Urothelium cell line (cell line): Measurements from ENCODE around the gene FGR.

ENCODE experiments used
- DNase-seq: peaks from one replicate; pipeline ENCODE4 v3.0.0; 2011; ENCODE audit warnings: low spot score, mixed read lengths
- FAIRE-seq: peaks from 2 replicates; lab custom pipeline; 2011; peaks lifted over from hg19 to GRCh38; lab: Jason Lieb, UNC

The FGR gene

GRCh38 chr1:27602462-27603308 is 32.3 kb downstream of the FGR start:
- no peak for FAIRE-seq
- peak; percentile 66 for DNase-seq

- no peak for DNase-seq
- FAIRE-seq, result no peak
Observed at GRCh38 chr1:27601771-27602461, 33.1 kb downstream of the FGR start.

DNA sequence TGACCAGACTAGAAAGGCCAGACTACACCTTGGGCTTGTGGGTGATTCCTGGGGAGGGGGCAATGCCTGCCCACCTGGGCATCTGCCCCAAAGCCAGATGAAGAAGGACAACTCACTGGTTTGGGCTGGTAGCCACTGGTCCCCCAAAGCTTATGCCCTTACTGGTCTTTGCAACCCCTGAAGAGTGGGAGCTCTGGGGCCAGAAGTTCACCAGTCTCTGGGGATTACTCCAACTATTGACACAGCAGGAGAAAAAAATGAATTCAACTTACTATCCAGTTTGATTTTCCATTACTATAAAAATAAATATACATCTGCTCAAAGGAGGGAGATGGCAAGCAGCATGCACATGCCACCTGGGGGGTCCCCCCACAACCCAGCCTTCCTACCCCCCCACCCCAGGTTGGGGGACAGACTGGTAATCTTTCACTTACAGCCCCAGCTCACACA is 33.6 kb downstream of the FGR start:
- DNase-seq (no peak), FAIRE-seq (no peak)

- FAIRE-seq (no peak), DNase-seq (no peak)
Observed at GRCh38 chr1:27600498-27601175, 34.3 kb downstream of the FGR start.

DNA sequence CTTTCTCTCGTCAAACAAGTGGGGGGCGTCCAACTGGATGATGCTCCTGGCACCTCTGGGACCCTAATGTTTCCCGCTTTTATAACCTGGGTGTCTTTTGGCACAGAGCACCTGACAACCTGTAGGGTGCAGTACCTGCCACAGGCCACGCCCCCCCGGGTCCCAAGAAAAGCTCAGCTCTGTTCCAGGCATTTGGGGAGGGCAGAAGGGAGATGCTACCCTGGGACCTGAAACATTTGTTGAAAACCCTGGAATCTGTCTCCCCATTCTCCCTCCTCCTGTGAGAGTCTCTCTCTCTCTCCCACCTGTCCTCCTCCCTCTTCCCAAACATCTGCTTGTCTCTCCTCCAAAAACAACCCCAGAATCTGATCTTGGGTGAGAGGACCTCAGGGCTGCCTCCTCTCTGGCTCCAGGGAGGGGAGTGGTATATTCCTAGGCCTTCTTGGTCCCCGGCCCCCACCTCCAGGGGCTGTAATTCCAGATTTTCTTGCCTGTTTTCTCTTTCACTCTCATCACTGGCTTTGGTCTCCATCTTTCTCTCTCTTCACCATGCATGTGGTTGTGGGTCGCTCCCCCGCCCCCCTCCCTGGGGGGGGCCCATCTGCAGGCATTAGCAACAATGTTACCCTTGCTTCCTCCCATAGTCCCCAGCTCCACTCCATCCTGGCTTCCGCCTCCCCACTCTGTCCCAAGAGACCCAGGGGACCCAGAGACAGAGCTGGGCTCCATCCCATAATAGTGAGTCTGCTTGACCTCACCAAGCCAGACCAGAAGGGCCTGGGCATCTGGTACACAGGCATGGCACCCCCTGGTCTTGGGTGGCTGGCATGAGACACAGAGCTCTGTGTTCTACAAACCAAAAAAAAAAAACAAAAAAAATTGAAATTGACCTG is 35.1 kb downstream of the FGR start:
- FAIRE-seq (no peak), DNase-seq (no peak)

- peak; percentile 84 for DNase-seq
- peak; percentile 90 for FAIRE-seq
Observed at GRCh38 chr1:27598902-27599528, 36.0 kb downstream of the FGR start.

DNA sequence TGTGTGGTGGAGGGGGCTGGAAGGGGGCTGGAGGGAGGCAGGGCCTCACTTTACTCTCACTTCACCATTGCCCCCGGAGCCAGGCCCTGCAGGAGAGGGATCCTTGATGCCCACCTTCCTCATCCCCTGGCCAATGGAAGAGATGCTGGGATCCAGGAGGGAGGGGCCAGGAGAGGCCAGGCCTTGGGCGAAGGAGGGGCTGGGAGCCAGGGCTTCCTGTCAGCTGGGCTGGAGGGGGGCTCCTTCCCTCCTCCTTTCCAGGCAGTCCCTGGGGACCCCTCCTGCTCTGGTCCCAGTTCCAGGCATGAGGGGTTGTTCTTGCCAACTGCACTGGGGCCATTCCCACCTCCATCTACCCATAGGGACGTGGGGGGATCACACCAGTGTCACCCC is 36.7 kb downstream of the FGR start:
- peak; percentile 35 for FAIRE-seq
- no peak for DNase-seq

- no peak for DNase-seq
- no peak for FAIRE-seq
Observed at GRCh38 chr1:27597516-27598294, 37.3 kb downstream of the FGR start.

DNA sequence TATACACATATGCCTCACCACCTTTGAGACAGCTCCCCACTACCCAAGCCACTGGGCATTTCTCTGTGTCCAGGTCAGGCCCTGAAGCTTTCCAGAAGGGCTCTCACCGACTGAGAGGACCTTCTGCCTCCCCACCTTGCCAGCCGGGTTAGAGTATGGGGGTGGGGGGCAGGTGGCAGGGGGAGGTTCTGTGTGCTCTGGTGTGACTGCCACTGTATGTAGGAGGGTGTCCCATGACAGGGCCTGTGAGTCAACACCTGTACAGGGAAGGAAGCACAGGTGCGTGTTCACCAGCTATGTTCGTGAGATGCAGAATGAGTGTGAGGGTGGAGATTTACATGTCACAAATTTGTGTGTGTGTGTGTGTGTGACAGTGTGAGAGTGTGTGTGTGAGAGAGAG is 38.0 kb downstream of the FGR start:
- FAIRE-seq (no peak), DNase-seq (no peak)

DNA sequence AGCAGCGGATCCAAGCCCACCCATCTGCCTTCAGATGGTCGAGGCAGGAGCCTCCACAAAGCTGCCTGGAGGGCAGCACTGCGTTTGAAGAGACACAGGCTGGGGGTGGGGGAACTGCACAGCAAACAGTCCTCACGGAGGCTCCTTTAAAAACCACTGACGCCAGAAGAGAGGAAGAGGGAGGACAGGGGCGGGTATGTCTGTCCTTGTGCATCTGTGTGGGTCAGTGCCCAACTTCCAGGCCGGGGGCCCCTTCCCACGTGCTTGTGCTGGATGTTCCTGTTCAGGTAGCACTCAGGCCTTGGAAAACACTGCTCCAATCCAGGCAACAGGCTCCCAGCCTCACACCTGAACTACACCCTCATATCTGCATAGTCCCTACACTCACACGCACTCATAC is 38.7 kb downstream of the FGR start:
- FAIRE-seq, result peak; percentile 23
- no peak for DNase-seq

GRCh38 chr1:27595597-27595996 is 39.4 kb downstream of the FGR start:
- FAIRE-seq (no peak), DNase-seq (no peak)

GRCh38 chr1:27594564-27595510 is 40.1 kb downstream of the FGR start:
- DNase-seq (no peak), FAIRE-seq (no peak)

DNA sequence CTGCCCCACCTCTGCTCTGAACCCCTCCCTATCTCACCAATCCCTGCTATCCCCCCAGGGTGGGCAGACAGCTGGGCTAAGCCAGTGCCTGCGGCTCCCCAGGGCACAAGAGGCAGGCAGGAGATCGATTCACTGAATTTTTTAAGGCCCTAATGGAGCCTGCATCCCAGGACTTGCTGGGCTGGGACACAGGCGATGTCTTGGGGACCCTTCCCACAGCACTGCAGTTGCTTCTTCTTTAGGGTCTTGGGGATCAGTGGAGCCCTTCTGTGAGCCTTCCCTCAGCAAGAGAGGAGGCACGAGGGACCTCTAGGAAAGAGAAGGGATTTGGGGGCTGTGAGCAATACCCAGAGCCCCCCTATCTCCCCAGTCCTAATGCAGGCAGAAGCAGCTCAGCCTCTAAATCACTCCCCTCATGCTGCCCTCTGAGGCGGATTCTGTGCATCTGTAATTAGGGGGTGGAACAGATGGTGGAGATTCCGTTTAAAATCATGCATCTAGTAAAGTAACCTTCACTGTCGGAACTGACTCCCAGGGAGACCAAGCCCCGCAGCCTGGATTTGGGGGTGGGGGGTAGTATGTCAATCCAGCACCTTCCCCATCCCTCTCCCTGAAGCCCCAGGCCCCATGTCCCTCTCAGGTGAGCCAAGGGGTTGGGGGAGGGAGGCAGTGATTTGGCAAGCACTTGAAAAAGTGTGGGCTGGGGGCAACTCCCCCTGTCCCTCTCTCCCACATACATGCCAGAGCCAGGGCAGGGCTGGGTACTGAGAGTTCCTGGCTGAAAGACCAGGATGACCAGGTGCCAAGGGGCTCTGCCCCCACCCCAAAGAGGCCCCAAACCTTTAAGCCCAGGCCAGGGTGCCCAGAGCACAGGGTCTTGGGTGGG is 41.1 kb downstream of the FGR start:
- FAIRE-seq, result no peak

DNA sequence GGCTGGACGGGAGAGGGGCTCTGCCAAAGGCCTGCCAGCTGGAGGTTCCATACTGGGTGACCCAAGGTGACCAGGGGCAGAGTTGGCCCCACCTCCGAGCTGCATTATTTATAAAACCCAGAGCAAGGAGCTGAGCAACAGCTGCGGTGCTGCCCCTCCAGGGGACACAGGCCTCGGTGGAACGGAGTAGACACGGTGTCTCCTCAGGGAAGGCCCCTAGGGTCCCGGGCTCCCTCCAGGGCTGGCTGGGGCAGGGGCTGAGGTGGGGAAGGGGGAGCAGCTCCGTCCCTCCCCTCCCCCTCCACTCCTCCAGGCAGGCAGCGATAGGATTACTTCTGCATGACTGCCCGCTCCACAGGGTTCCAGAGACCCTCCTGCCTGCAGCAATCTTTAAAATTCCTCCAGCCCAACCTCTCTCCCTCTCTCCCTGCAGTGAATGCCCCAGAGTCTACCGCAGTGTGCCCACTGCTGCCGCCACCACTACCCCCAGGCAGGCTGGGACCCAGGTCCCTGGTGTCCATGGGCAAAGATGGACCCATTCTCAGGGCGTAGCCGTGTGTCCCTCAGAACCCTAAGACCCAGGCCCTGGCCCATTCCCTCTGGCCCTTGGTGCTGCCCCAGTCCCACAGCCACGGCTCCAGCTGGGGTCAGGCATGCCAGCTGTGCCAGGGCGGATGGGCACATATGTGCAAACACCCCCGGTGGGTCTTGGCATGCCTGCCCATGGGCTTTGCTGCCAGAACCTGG is 41.9 kb downstream of the FGR start:
- FAIRE-seq, result no peak
- DNase-seq, result no peak

More for the DNA sequence above, 41.1 kb downstream of the FGR start:
- DNase-seq, result no peak

GRCh38 chr1:27592232-27592930 is 42.6 kb downstream of the FGR start:
- FAIRE-seq, result no peak
- no peak for DNase-seq

- DNase-seq (no peak), FAIRE-seq (no peak)
Observed at GRCh38 chr1:27591622-27592021, 43.4 kb downstream of the FGR start.
